ENCODE data around the gene ZNF44. TPM values are rescaled to one million over a fixed set of nuclear protein-coding genes. Genes with fewer than 3 reads are reported as not detected.

ZNF44 gene
- total RNA-seq, 1 experiment from 2014 or later: 4.8 TPM

DNA sequence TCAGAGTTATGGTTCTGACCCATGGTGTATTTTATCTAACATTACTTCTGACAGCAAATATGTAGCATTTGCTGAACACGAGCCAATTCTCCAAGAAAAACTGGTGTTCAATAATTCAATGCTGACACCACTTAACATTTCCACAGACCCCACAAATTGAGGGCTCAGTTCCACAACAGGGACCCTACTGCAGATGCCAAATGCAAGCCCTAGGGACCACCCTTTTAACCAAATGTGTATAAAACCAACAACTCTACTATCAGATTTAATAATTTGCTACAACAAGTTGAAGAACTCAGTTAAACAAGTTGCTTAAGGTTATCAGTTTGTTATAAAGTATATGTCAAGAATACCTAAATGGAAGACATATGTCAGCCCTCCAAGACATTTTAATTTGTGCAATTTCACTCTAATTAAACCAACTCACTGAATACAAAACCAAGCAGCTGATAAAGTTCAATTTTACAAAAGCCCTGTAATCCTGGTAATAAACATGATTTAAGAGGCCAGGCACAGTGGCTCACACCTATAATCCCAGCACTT is 6.7 kb downstream of the ZNF44 start:
- Mint-ChIP-seq H3K9me3 (no peaks in the 10 kb centered on the region), H3K27me3 (ENCODE audit: low read depth) (no peaks in the 10 kb centered on the region), H3K27ac (no peak overlapping the region), H3K36me3 (peaks cover 10% of the 10 kb centered on the region), H3K4me1 (peaks cover under 1% of the 10 kb centered on the region; the same call in 1 of the 2 replicates), H3K4me3 (no peak overlapping the region)
- CTCF ChIA-PET: no interaction called here
- ATAC-seq (no peak), DNase-seq (ENCODE audit: low spot score) (no peak)
- TF ChIP-seq ZNF263 (CRISPR knock-in tag; IDR thresholded peaks at IDR 0.05; ENCODE audit: low read depth): no peak
- TF ChIP-seq, protein P1, sequence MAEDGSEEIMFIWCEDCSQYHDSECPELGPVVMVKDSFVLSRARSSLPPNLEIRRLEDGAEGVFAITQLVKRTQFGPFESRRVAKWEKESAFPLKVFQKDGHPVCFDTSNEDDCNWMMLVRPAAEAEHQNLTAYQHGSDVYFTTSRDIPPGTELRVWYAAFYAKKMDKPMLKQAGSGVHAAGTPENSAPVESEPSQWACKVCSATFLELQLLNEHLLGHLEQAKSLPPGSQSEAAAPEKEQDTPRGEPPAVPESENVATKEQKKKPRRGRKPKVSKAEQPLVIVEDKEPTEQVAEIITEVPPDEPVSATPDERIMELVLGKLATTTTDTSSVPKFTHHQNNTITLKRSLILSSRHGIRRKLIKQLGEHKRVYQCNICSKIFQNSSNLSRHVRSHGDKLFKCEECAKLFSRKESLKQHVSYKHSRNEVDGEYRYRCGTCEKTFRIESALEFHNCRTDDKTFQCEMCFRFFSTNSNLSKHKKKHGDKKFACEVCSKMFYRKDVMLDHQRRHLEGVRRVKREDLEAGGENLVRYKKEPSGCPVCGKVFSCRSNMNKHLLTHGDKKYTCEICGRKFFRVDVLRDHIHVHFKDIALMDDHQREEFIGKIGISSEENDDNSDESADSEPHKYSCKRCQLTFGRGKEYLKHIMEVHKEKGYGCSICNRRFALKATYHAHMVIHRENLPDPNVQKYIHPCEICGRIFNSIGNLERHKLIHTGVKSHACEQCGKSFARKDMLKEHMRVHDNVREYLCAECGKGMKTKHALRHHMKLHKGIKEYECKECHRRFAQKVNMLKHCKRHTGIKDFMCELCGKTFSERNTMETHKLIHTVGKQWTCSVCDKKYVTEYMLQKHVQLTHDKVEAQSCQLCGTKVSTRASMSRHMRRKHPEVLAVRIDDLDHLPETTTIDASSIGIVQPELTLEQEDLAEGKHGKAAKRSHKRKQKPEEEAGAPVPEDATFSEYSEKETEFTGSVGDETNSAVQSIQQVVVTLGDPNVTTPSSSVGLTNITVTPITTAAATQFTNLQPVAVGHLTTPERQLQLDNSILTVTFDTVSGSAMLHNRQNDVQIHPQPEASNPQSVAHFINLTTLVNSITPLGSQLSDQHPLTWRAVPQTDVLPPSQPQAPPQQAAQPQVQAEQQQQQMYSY (CRISPR knock-in tag; IDR thresholded peaks at IDR 0.05): no peak
- TF ChIP-seq, protein P2, sequence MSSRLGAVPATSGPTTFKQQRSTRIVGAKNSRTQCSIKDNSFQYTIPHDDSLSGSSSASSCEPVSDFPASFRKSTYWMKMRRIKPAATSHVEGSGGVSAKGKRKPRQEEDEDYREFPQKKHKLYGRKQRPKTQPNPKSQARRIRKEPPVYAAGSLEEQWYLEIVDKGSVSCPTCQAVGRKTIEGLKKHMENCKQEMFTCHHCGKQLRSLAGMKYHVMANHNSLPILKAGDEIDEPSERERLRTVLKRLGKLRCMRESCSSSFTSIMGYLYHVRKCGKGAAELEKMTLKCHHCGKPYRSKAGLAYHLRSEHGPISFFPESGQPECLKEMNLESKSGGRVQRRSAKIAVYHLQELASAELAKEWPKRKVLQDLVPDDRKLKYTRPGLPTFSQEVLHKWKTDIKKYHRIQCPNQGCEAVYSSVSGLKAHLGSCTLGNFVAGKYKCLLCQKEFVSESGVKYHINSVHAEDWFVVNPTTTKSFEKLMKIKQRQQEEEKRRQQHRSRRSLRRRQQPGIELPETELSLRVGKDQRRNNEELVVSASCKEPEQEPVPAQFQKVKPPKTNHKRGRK (CRISPR knock-in tag; IDR thresholded peaks at IDR 0.05; ENCODE audit: borderline replicate concordance): no peak
- TF ChIP-seq, protein P3, sequence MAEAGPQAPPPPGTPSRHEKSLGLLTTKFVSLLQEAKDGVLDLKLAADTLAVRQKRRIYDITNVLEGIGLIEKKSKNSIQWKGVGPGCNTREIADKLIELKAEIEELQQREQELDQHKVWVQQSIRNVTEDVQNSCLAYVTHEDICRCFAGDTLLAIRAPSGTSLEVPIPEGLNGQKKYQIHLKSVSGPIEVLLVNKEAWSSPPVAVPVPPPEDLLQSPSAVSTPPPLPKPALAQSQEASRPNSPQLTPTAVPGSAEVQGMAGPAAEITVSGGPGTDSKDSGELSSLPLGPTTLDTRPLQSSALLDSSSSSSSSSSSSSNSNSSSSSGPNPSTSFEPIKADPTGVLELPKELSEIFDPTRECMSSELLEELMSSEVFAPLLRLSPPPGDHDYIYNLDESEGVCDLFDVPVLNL (CRISPR knock-in tag; IDR thresholded peaks at IDR 0.05; ENCODE audit: borderline replicate concordance, low read depth): no peak
- TF ChIP-seq MYBL2 (CRISPR knock-in tag; IDR thresholded peaks at IDR 0.05): no peak
- TF ChIP-seq, protein P4, sequence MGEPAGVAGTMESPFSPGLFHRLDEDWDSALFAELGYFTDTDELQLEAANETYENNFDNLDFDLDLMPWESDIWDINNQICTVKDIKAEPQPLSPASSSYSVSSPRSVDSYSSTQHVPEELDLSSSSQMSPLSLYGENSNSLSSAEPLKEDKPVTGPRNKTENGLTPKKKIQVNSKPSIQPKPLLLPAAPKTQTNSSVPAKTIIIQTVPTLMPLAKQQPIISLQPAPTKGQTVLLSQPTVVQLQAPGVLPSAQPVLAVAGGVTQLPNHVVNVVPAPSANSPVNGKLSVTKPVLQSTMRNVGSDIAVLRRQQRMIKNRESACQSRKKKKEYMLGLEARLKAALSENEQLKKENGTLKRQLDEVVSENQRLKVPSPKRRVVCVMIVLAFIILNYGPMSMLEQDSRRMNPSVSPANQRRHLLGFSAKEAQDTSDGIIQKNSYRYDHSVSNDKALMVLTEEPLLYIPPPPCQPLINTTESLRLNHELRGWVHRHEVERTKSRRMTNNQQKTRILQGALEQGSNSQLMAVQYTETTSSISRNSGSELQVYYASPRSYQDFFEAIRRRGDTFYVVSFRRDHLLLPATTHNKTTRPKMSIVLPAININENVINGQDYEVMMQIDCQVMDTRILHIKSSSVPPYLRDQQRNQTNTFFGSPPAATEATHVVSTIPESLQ (CRISPR knock-in tag; IDR thresholded peaks at IDR 0.05): no peak
- no peak for TF ChIP-seq FOXJ3 (CRISPR knock-in tag; IDR thresholded peaks at IDR 0.05; ENCODE audit: borderline replicate concordance)
- TF ChIP-seq, protein P5, sequence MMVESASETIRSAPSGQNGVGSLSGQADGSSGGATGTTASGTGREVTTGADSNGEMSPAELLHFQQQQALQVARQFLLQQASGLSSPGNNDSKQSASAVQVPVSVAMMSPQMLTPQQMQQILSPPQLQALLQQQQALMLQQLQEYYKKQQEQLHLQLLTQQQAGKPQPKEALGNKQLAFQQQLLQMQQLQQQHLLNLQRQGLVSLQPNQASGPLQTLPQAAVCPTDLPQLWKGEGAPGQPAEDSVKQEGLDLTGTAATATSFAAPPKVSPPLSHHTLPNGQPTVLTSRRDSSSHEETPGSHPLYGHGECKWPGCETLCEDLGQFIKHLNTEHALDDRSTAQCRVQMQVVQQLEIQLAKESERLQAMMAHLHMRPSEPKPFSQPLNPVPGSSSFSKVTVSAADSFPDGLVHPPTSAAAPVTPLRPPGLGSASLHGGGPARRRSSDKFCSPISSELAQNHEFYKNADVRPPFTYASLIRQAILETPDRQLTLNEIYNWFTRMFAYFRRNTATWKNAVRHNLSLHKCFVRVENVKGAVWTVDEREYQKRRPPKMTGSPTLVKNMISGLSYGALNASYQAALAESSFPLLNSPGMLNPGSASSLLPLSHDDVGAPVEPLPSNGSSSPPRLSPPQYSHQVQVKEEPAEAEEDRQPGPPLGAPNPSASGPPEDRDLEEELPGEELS (CRISPR knock-in tag; IDR thresholded peaks at IDR 0.05): no peak
- no peak for TF ChIP-seq TP53 (CRISPR knock-in tag; IDR thresholded peaks at IDR 0.05)
- TF ChIP-seq ZNF671 (CRISPR knock-in tag; IDR thresholded peaks at IDR 0.05): no peak
- TF ChIP-seq SMAD4 (CRISPR knock-in tag; IDR thresholded peaks at IDR 0.05): no peak
- no peak for TF ChIP-seq MXD4 (CRISPR knock-in tag; IDR thresholded peaks at IDR 0.05; ENCODE audit: borderline replicate concordance)
- no peak for TF ChIP-seq ZNF317 (CRISPR knock-in tag; IDR thresholded peaks at IDR 0.05; ENCODE audit: borderline replicate concordance, low read depth)
- no peak for TF ChIP-seq PRRX2 (CRISPR knock-in tag; IDR thresholded peaks at IDR 0.05)
- TF ChIP-seq, protein P6, sequence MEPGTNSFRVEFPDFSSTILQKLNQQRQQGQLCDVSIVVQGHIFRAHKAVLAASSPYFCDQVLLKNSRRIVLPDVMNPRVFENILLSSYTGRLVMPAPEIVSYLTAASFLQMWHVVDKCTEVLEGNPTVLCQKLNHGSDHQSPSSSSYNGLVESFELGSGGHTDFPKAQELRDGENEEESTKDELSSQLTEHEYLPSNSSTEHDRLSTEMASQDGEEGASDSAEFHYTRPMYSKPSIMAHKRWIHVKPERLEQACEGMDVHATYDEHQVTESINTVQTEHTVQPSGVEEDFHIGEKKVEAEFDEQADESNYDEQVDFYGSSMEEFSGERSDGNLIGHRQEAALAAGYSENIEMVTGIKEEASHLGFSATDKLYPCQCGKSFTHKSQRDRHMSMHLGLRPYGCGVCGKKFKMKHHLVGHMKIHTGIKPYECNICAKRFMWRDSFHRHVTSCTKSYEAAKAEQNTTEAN (CRISPR knock-in tag; IDR thresholded peaks at IDR 0.05): no peak
- TF ChIP-seq SP1 (CRISPR knock-in tag; conservative IDR thresholded peaks at IDR 0.05): no peak
- TF ChIP-seq, protein P7, sequence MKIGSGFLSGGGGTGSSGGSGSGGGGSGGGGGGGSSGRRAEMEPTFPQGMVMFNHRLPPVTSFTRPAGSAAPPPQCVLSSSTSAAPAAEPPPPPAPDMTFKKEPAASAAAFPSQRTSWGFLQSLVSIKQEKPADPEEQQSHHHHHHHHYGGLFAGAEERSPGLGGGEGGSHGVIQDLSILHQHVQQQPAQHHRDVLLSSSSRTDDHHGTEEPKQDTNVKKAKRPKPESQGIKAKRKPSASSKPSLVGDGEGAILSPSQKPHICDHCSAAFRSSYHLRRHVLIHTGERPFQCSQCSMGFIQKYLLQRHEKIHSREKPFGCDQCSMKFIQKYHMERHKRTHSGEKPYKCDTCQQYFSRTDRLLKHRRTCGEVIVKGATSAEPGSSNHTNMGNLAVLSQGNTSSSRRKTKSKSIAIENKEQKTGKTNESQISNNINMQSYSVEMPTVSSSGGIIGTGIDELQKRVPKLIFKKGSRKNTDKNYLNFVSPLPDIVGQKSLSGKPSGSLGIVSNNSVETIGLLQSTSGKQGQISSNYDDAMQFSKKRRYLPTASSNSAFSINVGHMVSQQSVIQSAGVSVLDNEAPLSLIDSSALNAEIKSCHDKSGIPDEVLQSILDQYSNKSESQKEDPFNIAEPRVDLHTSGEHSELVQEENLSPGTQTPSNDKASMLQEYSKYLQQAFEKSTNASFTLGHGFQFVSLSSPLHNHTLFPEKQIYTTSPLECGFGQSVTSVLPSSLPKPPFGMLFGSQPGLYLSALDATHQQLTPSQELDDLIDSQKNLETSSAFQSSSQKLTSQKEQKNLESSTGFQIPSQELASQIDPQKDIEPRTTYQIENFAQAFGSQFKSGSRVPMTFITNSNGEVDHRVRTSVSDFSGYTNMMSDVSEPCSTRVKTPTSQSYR (CRISPR knock-in tag; IDR thresholded peaks at IDR 0.05): no peak
- TF ChIP-seq, protein P8, sequence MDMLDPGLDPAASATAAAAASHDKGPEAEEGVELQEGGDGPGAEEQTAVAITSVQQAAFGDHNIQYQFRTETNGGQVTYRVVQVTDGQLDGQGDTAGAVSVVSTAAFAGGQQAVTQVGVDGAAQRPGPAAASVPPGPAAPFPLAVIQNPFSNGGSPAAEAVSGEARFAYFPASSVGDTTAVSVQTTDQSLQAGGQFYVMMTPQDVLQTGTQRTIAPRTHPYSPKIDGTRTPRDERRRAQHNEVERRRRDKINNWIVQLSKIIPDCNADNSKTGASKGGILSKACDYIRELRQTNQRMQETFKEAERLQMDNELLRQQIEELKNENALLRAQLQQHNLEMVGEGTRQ (CRISPR knock-in tag; IDR thresholded peaks at IDR 0.05): no peak
- no peak for TF ChIP-seq KAT7 (CRISPR knock-in tag; IDR thresholded peaks at IDR 0.05; ENCODE audit: borderline replicate concordance)
- POLR2A ChIA-PET: interaction anchor here (1.2 kb wide), 1 partner anchor 45 kb away, joined by 4 read pairs; the partner anchor contains the start of gene ZNF563
